IMR-90 (cell line): ENCODE measurements around the gene DLG5. TPM values are rescaled to one million over a fixed set of nuclear protein-coding genes. Genes with fewer than 3 reads are reported as not detected.
"Not testable (repeated sequence)": the region's sequence is repeated elsewhere in the genome, so short reads cannot be mapped to it uniquely, and the experiment has no call there.

ENCODE experiments used
- ATAC-seq: fragments of 200-7000 bp; cut with Tn5 transposase; 2 replicates; pipeline ENCODE4 v1.9.1; 2020; ENCODE audit warnings: low read depth, mild to moderate bottlenecking, moderate library complexity
- BruUV-seq: library from RNA; stranded (reverse); fragments of 400-500 nt; replicated peaks from 2 replicates; lab custom pipeline; 2021; lab: Mats Ljungman, UMichigan
- CTCF ChIA-PET: fragments of 300-600 bp; formaldehyde crosslinking; extraction: SDS; loops from one replicate; lab custom pipeline; 2021; ENCODE audit warnings: antibody characterized with exemption; lab: Yijun Ruan, JAX
- POLR2A ChIA-PET: fragments of 300-600 bp; sonication (Branson Sonifier 250); formaldehyde crosslinking; loops from one replicate; lab custom pipeline; 2022; ENCODE audit warnings: antibody characterized with exemption; ENCODE audit not compliant: unreplicated experiment; lab: Charles Lee
- DNase-seq: peaks from one replicate; pipeline ENCODE4 v3.0.0; 2013
- H2AFZ ChIP-seq: replicated peaks from 2 replicates; pipeline ENCODE3; 2013; ENCODE audit warnings: low read length, mild to moderate bottlenecking; ENCODE audit not compliant: poor library complexity
- H2AK5ac ChIP-seq: 2 replicates; pipeline ENCODE4 v1.6.1; 2013; ENCODE audit warnings: low read depth, low read length, inconsistent platforms
- H2AK9ac ChIP-seq: replicated peaks from 2 replicates; pipeline ENCODE3; 2013; ENCODE audit warnings: mild to moderate bottlenecking, low read depth, low read length, moderate library complexity; ENCODE audit not compliant: poor library complexity
- H2BK120ac ChIP-seq: 2 replicates; pipeline ENCODE4 v1.6.1; 2013; ENCODE audit warnings: low read depth, low read length, inconsistent platforms
- H2BK15ac ChIP-seq: 3 replicates; pipeline ENCODE4 v1.6.1; 2013; ENCODE audit warnings: low read depth, low read length, inconsistent platforms
- H2BK20ac ChIP-seq: 2 replicates; pipeline ENCODE4 v1.6.1; 2013; ENCODE audit warnings: low read depth, mild to moderate bottlenecking, inconsistent platforms, low read length, moderate library complexity
- H2BK5ac ChIP-seq: 2 replicates; pipeline ENCODE4 v1.6.1; 2013; ENCODE audit warnings: mild to moderate bottlenecking, low read depth, low read length, inconsistent platforms; ENCODE audit not compliant: poor library complexity, severe bottlenecking
- H3K14ac ChIP-seq: replicated peaks from 2 replicates; pipeline ENCODE4 v1.6.1; 2013; ENCODE audit warnings: low read depth, low read length, inconsistent platforms
- H3K18ac ChIP-seq: 2 replicates; pipeline ENCODE4 v1.6.1; 2013; ENCODE audit warnings: low read depth, low read length, control low read depth
- H3K23ac ChIP-seq: 2 replicates; pipeline ENCODE4 v1.6.1; 2013; ENCODE audit warnings: low read depth, low read length, inconsistent platforms
- H3K27ac ChIP-seq: 2 replicates; pipeline ENCODE4 v1.5.1; 2013; ENCODE audit warnings: mild to moderate bottlenecking, control low read depth, low read length; ENCODE audit not compliant: insufficient read depth
- H3K27me3 ChIP-seq: 2 replicates; pipeline ENCODE4 v1.6.1; 2013; ENCODE audit warnings: low read length; ENCODE audit not compliant: control insufficient read depth, insufficient read depth
- H3K36me3 ChIP-seq: 2 replicates; pipeline ENCODE4 v1.6.1; 2013; ENCODE audit warnings: low read length, mixed read lengths; ENCODE audit not compliant: control insufficient read depth, insufficient read depth
- H3K4ac ChIP-seq: 2 replicates; pipeline ENCODE4 v1.6.1; 2013; ENCODE audit warnings: low read depth, low read length, inconsistent platforms
- H3K4me1 ChIP-seq: 2 replicates; pipeline ENCODE4 v1.6.1; 2013; ENCODE audit warnings: low read length, mixed read lengths; ENCODE audit not compliant: control insufficient read depth, insufficient read depth
- H3K4me2 ChIP-seq: 2 replicates; pipeline ENCODE4 v1.6.1; 2013; ENCODE audit warnings: low read depth, mild to moderate bottlenecking, control low read depth, low read length, moderate library complexity
- H3K4me3 ChIP-seq: 2 replicates; pipeline ENCODE4 v1.5.1; 2013; ENCODE audit warnings: low read depth, mild to moderate bottlenecking, control low read depth, low read length, moderate library complexity; ENCODE audit not compliant: insufficient read depth
- H3K56ac ChIP-seq: 2 replicates; pipeline ENCODE4 v1.6.1; 2013; ENCODE audit warnings: low read length, inconsistent platforms; ENCODE audit not compliant: insufficient read depth; ENCODE audit errors: extremely low read depth
- H3K79me1 ChIP-seq, 2 experiments: 2 replicates each; pipeline ENCODE4 v1.6.1; 2013; ENCODE audit warnings: low read length in 2 of 2, inconsistent platforms in 1 of 2, low read depth in 1 of 2
- H3K9ac ChIP-seq: 2 replicates; pipeline ENCODE4 v1.6.1; 2013; ENCODE audit warnings: low read depth, low read length, control low read depth
- H3K9me1 ChIP-seq: 2 replicates; pipeline ENCODE4 v1.6.1; 2013; ENCODE audit warnings: low read length, inconsistent platforms; ENCODE audit not compliant: insufficient read depth
- H3K9me3 ChIP-seq: 2 replicates; pipeline ENCODE4 v1.6.1; 2013; ENCODE audit warnings: low read length; ENCODE audit not compliant: control insufficient read depth, insufficient read depth
- H4K20me1 ChIP-seq: 2 replicates; pipeline ENCODE4 v1.6.1; 2013; ENCODE audit warnings: low read length, inconsistent platforms; ENCODE audit not compliant: insufficient read depth
- H4K5ac ChIP-seq: 2 replicates; pipeline ENCODE4 v1.6.1; 2013; ENCODE audit warnings: mild to moderate bottlenecking, low read depth, low read length, control low read depth
- H4K8ac ChIP-seq, 2 experiments: 2 replicates each; pipeline ENCODE4 v1.6.1; 2013; ENCODE audit warnings: low read depth in 2 of 2, low read length in 2 of 2, control low read depth in 1 of 2, inconsistent platforms in 1 of 2
- H4K91ac ChIP-seq: 2 replicates; pipeline ENCODE4 v1.6.1; 2013; ENCODE audit warnings: low read depth, low read length, inconsistent platforms; ENCODE audit not compliant: insufficient read depth
- BHLHE40 ChIP-seq: fragments of 150-350 bp; IDR thresholded peaks from 2 replicates; pipeline ENCODE4 v1.6.1; 2016; ENCODE audit warnings: mild to moderate bottlenecking, low read depth, low read length
- RCOR1 ChIP-seq: IDR thresholded peaks from 2 replicates; pipeline ENCODE4 v1.6.1; 2012; ENCODE audit warnings: mild to moderate bottlenecking, low read length, improper control_type of control experiment; ENCODE audit not compliant: insufficient replicate concordance
- WGBS, 2 experiments: methylation state at CpG; one replicate each; pipeline versions ENCODE4 v1.1.5 to v1.1.7; 2013; ENCODE audit warnings: missing lambda C conversion rate in 2 of 2; ENCODE audit not compliant: insufficient read length in 1 of 2; ENCODE audit errors: extremely low coverage in 2 of 2; 5-methylcytosine and 5-hydroxymethylcytosine counted together
- dilution Hi-C: fragments of 300-500 bp; cut with HindIII; formaldehyde crosslinking; loops from one replicate; pipeline ENCODE4 v1.14.3; 2018; ENCODE audit warnings: low sequenced_read_pairs; ENCODE audit not compliant: unreplicated experiment
- in situ Hi-C: fragments of 300-500 bp; cut with MboI; formaldehyde crosslinking; loops from 3 replicates; pipeline ENCODE4 v1.14.3; 2019; ENCODE audit warnings: low sequenced_read_pairs, inconsistent platforms, mixed read lengths
- intact Hi-C: fragments of 100-400 bp; cut with micrococcal nuclease; formaldehyde crosslinking; loops from 2 replicates; pipeline ENCODE4 v1.10.0; 2022
- polyA plus RNA-seq, 3 experiments: library from polyadenylated mRNA; depleted of rRNA; stranded (reverse); fragments of >200 nt; gene quantifications; 2 replicates each; pipeline ENCODE4 v1.2.3, GENCODE V29; 2012; ENCODE audit warnings: low replicate concordance in 1 of 3
- total RNA-seq: library from RNA; depleted of rRNA; stranded (reverse); fragments of >200 nt; gene quantifications from 2 replicates; pipeline ENCODE4 v1.2.3, GENCODE V29; 2012

Gene DLG5
- total and polyA plus RNA-seq, 2 of the 4 experiments (the other 2 are of a cell fraction): 12.7 to 28.7 TPM

- no peak for TF ChIP-seq RCOR1
- no peak for TF ChIP-seq BHLHE40
These were observed 162.8 kb downstream of the DLG5 start (continued) for GRCh38 chr10:77763453-77764430.

- POLR2A ChIA-PET, H3K27me3 ChIP-seq, H3K27ac ChIP-seq, H3K4me1 ChIP-seq, H3K23ac ChIP-seq, H3K9ac ChIP-seq, H4K8ac ChIP-seq, H3K18ac ChIP-seq, H2AK5ac ChIP-seq, H2BK120ac ChIP-seq, H3K9me3 ChIP-seq, H3K4me3 ChIP-seq, H2BK20ac ChIP-seq, H3K56ac ChIP-seq, H4K91ac ChIP-seq, H3K14ac ChIP-seq, BruUV-seq, H2BK15ac ChIP-seq, H3K4ac ChIP-seq, H4K5ac ChIP-seq, DNase-seq, H2AFZ ChIP-seq, dilution Hi-C loops, H3K36me3 ChIP-seq, H3K79me1 ChIP-seq, H4K20me1 ChIP-seq, H2BK5ac ChIP-seq, ATAC-seq, H3K9me1 ChIP-seq, H3K4me2 ChIP-seq, H2AK9ac ChIP-seq: not testable (repeated sequence)
- WGBS, 2 experiments: no CpG with 5 or more reads among the region's 2 CpGs
- CTCF ChIA-PET: interaction anchor here (1.0 kb wide), 1 partner anchor 47 kb away, joined by 3 read pairs; no protein-coding TSS in a partner anchor
- intact Hi-C loops: loop anchor here (5.0 kb wide), 1 partner anchor 366 kb away; no protein-coding TSS in a partner anchor
- in situ Hi-C loops: loop anchor here (5.0 kb wide), 1 partner anchor 36 kb away; no protein-coding TSS in a partner anchor
These were observed 168.1 kb downstream of the DLG5 start for GRCh38 chr10:77758406-77758805.
